Neural progenitor cell (in vitro differentiated cells): ENCODE measurements around the gene SH3PXD2B. TPM values are rescaled to one million over a fixed set of nuclear protein-coding genes. Genes with fewer than 3 reads are reported as not detected.

Experiments
- DNase-seq: peaks from one replicate; pipeline ENCODE4 v3.0.0-alpha.2; 2016; ENCODE audit warnings: low spot score
- H2AFZ ChIP-seq: fragments of 200-600 bp; sonication (generic); replicated peaks from 2 replicates; pipeline ENCODE4 v1.6.1; 2016; ENCODE audit warnings: antibody characterized with exemption
- H3F3A ChIP-seq: fragments of 200-600 bp; sonication (generic); 2 replicates; pipeline ENCODE4 v1.6.1; 2016; ENCODE audit warnings: antibody characterized with exemption, low read depth
- H3K27ac ChIP-seq: fragments of 200-600 bp; sonication (generic); 2 replicates; pipeline ENCODE4 v1.5.1; 2016; ENCODE audit warnings: mild to moderate bottlenecking
- H3K27me3 ChIP-seq: fragments of 200-600 bp; sonication (generic); 2 replicates; pipeline ENCODE4 v1.6.1; 2016; ENCODE audit warnings: mild to moderate bottlenecking, moderate library complexity
- H3K36me3 ChIP-seq: fragments of 200-600 bp; sonication (generic); 2 replicates; pipeline ENCODE4 v1.5.1; 2016
- H3K4me1 ChIP-seq: fragments of 200-600 bp; sonication (generic); 2 replicates; pipeline ENCODE4 v1.6.1; 2016; ENCODE audit warnings: mixed run types
- H3K4me2 ChIP-seq: fragments of 200-600 bp; sonication (generic); 2 replicates; pipeline ENCODE4 v1.6.1; 2016
- H3K4me3 ChIP-seq: fragments of 200-600 bp; sonication (generic); 2 replicates; pipeline ENCODE4 v1.5.1; 2016
- H3K79me2 ChIP-seq: fragments of 200-600 bp; sonication (generic); 2 replicates; pipeline ENCODE4 v1.6.1; 2016; ENCODE audit warnings: low read depth
- H3K9ac ChIP-seq: fragments of 200-600 bp; sonication (generic); 2 replicates; pipeline ENCODE4 v1.6.1; 2016
- H3K9me3 ChIP-seq: fragments of 200-600 bp; sonication (generic); 2 replicates; pipeline ENCODE4 v1.5.1; 2016; ENCODE audit warnings: low read depth
- H4K20me1 ChIP-seq: fragments of 200-600 bp; sonication (generic); 2 replicates; pipeline ENCODE4 v1.6.1; 2016; ENCODE audit warnings: low read depth
- H3K27ac Mint-ChIP-seq: 3 replicates; pipeline ENCODE4 v1.8.0; 2021; ENCODE audit warnings: mixed read lengths
- H3K27me3 Mint-ChIP-seq: 2 replicates; pipeline ENCODE4 v1.8.0; 2022; ENCODE audit warnings: low read depth, mild to moderate bottlenecking, inconsistent platforms, moderate library complexity, mixed read lengths; ENCODE audit not compliant: insufficient read depth
- H3K36me3 Mint-ChIP-seq: 3 replicates; pipeline ENCODE4 v1.8.0; 2021; ENCODE audit warnings: mixed read lengths
- H3K4me1 Mint-ChIP-seq: 3 replicates; pipeline ENCODE4 v1.8.0; 2021; ENCODE audit warnings: mixed read lengths
- H3K4me3 Mint-ChIP-seq: 3 replicates; pipeline ENCODE4 v1.8.0; 2021; ENCODE audit warnings: mild to moderate bottlenecking, moderate library complexity, mixed read lengths
- H3K9me3 Mint-ChIP-seq: 3 replicates; pipeline ENCODE4 v1.8.0; 2020; ENCODE audit warnings: mixed read lengths
- EZH2 ChIP-seq: fragments of 200-600 bp; sonication (generic); IDR thresholded peaks from 2 replicates; pipeline ENCODE4 v1.6.1; 2017; ENCODE audit warnings: antibody characterized with exemption, mild to moderate bottlenecking, moderate library complexity
- EZH2phosphoT487 ChIP-seq: fragments of 200-600 bp; sonication (generic); IDR thresholded peaks from 2 replicates; pipeline ENCODE4 v1.6.1; 2017; ENCODE audit warnings: antibody characterized with exemption
- total RNA-seq: library from RNA; depleted of rRNA; stranded (reverse); fragments of >200 nt; gene quantifications from 2 replicates; pipeline ENCODE4 v1.2.3, GENCODE V29; 2015; ENCODE audit warnings: low replicate concordance
- TF ChIP-seq, protein P1 (sequence below): fragments of 200-600 bp; sonication (generic); IDR thresholded peaks from 2 replicates; pipeline ENCODE4 v1.5.1; 2017; ENCODE audit warnings: antibody characterized with exemption, mild to moderate bottlenecking

SH3PXD2B gene
- total RNA-seq, 1 donor from 2014 or later = 27.3 TPM

DNA sequence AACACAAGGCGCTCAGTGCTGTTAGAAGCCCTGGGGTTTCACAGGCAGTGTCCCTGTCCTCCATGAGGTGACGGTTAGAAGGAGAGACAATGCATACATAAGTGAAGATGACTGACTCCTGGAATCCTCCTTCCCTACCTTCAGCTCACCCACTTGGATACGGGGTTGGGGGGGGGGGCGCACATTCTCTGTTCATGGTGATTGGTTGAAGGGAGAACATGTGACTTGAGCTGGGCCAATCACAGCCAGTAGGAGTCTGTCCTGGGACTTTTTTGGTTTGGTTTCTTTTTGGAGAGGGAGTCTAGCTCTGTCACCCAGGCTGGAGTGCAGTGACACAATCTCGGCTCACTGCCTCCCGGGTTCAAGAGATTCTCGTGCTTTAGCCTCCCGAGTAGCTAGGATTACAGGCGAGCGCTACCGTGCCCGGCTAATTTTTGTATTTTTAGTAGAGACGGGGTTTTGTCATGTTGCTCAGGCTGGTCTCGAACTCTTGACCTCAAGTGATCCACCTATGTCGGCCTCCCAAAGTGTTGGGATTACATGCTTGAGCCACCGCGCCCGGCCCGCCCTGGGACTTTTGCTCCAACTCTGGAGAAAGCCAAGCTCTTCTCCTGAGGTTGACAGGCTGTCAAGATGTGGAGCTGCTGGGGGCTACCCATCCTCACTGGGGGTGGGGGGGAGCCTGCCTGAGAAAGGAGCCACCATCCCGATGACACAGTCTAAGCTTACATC lies 30.8 kb downstream of the SH3PXD2B start:
- Histone ChIP-seq H3K4me2 (no peak overlapping the region), H3K79me2 (peaks cover 60% of the 10 kb centered on the region), H3F3A (no peaks in the 10 kb centered on the region), H3K36me3 (no peaks in the 10 kb centered on the region), H2AFZ (no peak overlapping the region), H3K27ac (no peak overlapping the region), H3K4me1 (peaks cover 12% of the 10 kb centered on the region), H3K9me3 (no peaks in the 10 kb centered on the region), H3K27me3 (no peaks in the 10 kb centered on the region), H4K20me1 (peaks cover 94% of the 10 kb centered on the region), H3K4me3 (no peak overlapping the region), H3K9ac (no peak overlapping the region)
- TF ChIP-seq EZH2 (no peak), EZH2phosphoT487 (no peak)
- TF ChIP-seq, protein P1, sequence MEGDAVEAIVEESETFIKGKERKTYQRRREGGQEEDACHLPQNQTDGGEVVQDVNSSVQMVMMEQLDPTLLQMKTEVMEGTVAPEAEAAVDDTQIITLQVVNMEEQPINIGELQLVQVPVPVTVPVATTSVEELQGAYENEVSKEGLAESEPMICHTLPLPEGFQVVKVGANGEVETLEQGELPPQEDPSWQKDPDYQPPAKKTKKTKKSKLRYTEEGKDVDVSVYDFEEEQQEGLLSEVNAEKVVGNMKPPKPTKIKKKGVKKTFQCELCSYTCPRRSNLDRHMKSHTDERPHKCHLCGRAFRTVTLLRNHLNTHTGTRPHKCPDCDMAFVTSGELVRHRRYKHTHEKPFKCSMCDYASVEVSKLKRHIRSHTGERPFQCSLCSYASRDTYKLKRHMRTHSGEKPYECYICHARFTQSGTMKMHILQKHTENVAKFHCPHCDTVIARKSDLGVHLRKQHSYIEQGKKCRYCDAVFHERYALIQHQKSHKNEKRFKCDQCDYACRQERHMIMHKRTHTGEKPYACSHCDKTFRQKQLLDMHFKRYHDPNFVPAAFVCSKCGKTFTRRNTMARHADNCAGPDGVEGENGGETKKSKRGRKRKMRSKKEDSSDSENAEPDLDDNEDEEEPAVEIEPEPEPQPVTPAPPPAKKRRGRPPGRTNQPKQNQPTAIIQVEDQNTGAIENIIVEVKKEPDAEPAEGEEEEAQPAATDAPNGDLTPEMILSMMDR = no peak
- H3K4me1 Mint-ChIP-seq = peaks cover 40% of the 10 kb centered on the region
- H3K9me3 Mint-ChIP-seq = no peaks in the 10 kb centered on the region
- H3K4me3 Mint-ChIP-seq = no peak overlapping the region
- H3K27me3 Mint-ChIP-seq = no peaks in the 10 kb centered on the region
- peaks cover 32% of the 10 kb centered on the region for H3K36me3 Mint-ChIP-seq
- H3K27ac Mint-ChIP-seq = no peak overlapping the region
- no peak for DNase-seq

DNA sequence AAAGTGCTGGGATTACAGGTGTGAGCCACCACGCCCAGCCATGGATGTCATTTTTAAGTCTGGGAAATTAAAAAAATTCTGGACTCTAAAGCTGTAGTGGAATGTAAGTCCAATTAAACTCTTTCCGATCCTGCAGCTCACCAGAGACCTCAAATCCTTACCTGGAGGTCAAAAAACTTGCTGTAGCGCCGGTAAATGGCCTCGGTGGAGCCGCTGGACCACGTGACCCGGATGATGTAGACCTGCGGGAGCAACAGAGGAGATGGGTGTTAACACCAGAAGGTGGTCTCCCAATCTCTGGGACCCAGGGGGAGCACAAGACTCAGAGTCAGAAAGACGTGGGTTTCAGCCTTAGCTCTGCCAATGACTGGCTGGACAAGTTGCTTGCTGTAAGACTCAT lies 32.1 kb downstream of the SH3PXD2B start:
- Histone ChIP-seq H3K4me1 (peaks cover 12% of the 10 kb centered on the region), H2AFZ (no peak overlapping the region), H4K20me1 (peaks cover 86% of the 10 kb centered on the region), H3F3A (no peaks in the 10 kb centered on the region), H3K79me2 (peaks cover 47% of the 10 kb centered on the region), H3K4me3 (no peak overlapping the region), H3K36me3 (no peaks in the 10 kb centered on the region), H3K27me3 (no peaks in the 10 kb centered on the region), H3K9ac (no peak overlapping the region), H3K9me3 (no peaks in the 10 kb centered on the region), H3K4me2 (no peak overlapping the region), H3K27ac (no peak overlapping the region)
- H3K4me1 Mint-ChIP-seq = peaks cover 45% of the 10 kb centered on the region
- no peaks in the 10 kb centered on the region for H3K9me3 Mint-ChIP-seq
- no peak for TF ChIP-seq EZH2
- no peak for TF ChIP-seq EZH2phosphoT487
- TF ChIP-seq, protein P1 = no peak
- no peaks in the 10 kb centered on the region for H3K27me3 Mint-ChIP-seq
- H3K36me3 Mint-ChIP-seq = peaks cover 26% of the 10 kb centered on the region
- no peak overlapping the region for H3K4me3 Mint-ChIP-seq
- DNase-seq = no peak
- H3K27ac Mint-ChIP-seq = no peak overlapping the region

DNA sequence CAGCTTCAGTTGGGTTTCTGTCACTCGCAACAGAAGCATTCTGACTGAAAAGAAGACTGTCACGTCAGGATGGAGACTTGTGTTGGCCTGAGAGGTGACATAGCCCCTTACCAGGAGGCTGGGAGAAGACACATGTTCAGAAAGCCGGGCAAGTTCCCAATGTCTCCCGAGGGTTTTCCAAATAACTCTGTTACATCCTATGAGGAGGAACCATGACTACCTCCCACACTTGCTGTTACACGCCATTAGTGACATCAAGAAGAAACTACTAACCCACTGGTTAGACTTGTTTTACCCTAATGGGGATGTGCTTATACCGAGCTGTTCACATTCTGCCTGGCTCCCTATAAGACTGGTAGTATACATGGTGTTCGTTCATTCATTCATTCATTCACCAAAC lies 33.3 kb downstream of the SH3PXD2B start:
- Mint-ChIP-seq H3K27me3 (no peaks in the 10 kb centered on the region), H3K27ac (no peak overlapping the region), H3K36me3 (peaks cover 24% of the 10 kb centered on the region), H3K9me3 (no peaks in the 10 kb centered on the region), H3K4me3 (no peak overlapping the region), H3K4me1 (peaks cover 38% of the 10 kb centered on the region)
- Histone ChIP-seq H3K79me2 (peaks cover 35% of the 10 kb centered on the region), H2AFZ (no peak overlapping the region), H3K4me1 (peaks cover 3% of the 10 kb centered on the region), H3K9me3 (no peaks in the 10 kb centered on the region), H3K4me3 (no peak overlapping the region), H3K27me3 (no peaks in the 10 kb centered on the region), H4K20me1 (peaks cover 78% of the 10 kb centered on the region), H3K27ac (no peak overlapping the region), H3K9ac (no peak overlapping the region), H3F3A (no peaks in the 10 kb centered on the region), H3K36me3 (no peaks in the 10 kb centered on the region), H3K4me2 (no peak overlapping the region)
- no peak for DNase-seq
- TF ChIP-seq EZH2 (no peak), EZH2phosphoT487 (no peak)
- TF ChIP-seq, protein P1 = no peak
